HepG2 (cell line): Measurements from ENCODE around the gene TSC1. TPM values are rescaled to one million over a fixed set of nuclear protein-coding genes. Genes with fewer than 3 reads are reported as not detected.

Experiments
- BRCA1 ChIP-seq: sonication (generic); formaldehyde crosslinking; IDR thresholded peaks from 2 replicates; pipeline ENCODE4 v1.4.0; 2020; ENCODE audit warnings: missing genetic modification reagents
- HES4 ChIP-seq: sonication (generic); formaldehyde crosslinking; IDR thresholded peaks from 2 replicates; pipeline ENCODE4 v1.9.0; 2021; ENCODE audit warnings: mild to moderate bottlenecking, missing genetic modification reagents, borderline replicate concordance
- HNRNPLL ChIP-seq: fragments of 200-400 bp; formaldehyde crosslinking; IDR thresholded peaks from 2 replicates; pipeline ENCODE4 v1.6.1; 2017; ENCODE audit warnings: mild to moderate bottlenecking, low read depth, low read length; ENCODE audit not compliant: poor library complexity, severe bottlenecking
- IKZF1 ChIP-seq: fragments of 450-650 bp; IDR thresholded peaks from 2 replicates; pipeline ENCODE4 v1.7.1; 2016
- ZFP37 ChIP-seq: sonication (generic); formaldehyde crosslinking; IDR thresholded peaks from 2 replicates; pipeline ENCODE4 v1.4.0; 2020; ENCODE audit warnings: missing genetic modification reagents, borderline replicate concordance
- ZNF432 ChIP-seq: sonication (generic); formaldehyde crosslinking; IDR thresholded peaks from 2 replicates; pipeline ENCODE4 v1.5.0; 2020; ENCODE audit warnings: missing genetic modification reagents, mild to moderate bottlenecking, borderline replicate concordance
- polyA plus RNA-seq, 8 experiments: library from polyadenylated mRNA; depleted of rRNA in 3 of 8; stranded (reverse) in 7 of 8; unstranded in 1 of 8; fragments of >200 nt; fragmentation: Illumina TruSeq in 4 of 8; extraction: Trizol in 4 of 8; gene quantifications; 2 replicates each; pipeline versions ENCODE4 v1.2.1 to v1.2.3, GENCODE V29; 2011 to 2016; ENCODE audit warnings: low read depth in 4 of 8, missing spikeins in 1 of 8, mixed read lengths in 1 of 8; ENCODE audit not compliant: insufficient read depth in 1 of 8
- total RNA-seq, 5 experiments: library from RNA; depleted of rRNA; stranded (reverse); fragments of >200 nt; fragmentation: Illumina TruSeq; extraction: Trizol; gene quantifications; 2 replicates each; pipeline ENCODE4 v1.2.3, GENCODE V29; 2016; ENCODE audit warnings: low read depth in 1 of 5
- TF ChIP-seq, protein P1 (sequence below): sonication (generic); formaldehyde crosslinking; IDR thresholded peaks from 2 replicates; pipeline ENCODE4 v1.5.1; 2020; ENCODE audit warnings: mild to moderate bottlenecking, missing genetic modification reagents, borderline replicate concordance
- TF ChIP-seq, protein P2 (sequence below), 2 experiments: sonication (generic) in 1 of 2; formaldehyde crosslinking in 1 of 2; IDR thresholded peaks; 2 replicates each; pipeline versions ENCODE4 v1.4.0 to v1.6.1; 2016 to 2020; ENCODE audit warnings: borderline replicate concordance in 1 of 2, low read depth in 1 of 2, mild to moderate bottlenecking in 1 of 2, missing genetic modification reagents in 1 of 2

Gene TSC1
- total and polyA plus RNA-seq, 2 of the 13 experiments (the other 11 are each of a cell fraction or from before 2014, with no cell fraction given), result 31.6 to 66.1 TPM

DNA sequence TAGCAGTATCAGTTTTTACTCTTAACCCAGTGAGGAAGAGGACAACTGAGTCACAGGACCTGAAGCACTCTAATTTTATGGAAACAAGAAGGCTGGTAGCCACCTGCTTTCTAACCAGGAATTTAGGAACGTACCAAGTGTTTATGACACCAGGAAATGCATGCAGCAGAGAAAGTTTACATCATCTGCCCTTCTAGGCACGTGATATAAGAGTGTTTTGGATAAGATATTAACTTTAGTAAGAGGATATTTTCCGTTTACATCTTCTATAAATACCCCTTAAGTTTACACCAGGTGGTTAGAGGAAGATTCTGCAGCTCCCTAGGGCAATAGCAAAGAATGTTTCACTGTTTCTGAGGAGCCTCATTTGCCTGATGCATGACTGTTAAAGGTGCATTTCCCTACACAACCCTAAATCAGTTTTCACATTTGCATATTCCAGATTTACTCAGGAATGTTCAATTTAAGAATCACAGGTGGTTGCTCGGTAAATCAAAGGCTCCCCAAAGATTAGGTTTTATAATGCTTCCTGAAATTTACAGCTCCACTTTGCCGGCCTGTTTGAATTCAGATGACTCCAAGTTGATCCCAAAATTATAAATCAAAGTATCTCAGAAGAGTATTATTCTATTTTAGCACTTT is 1.8 kb downstream of the TSC1 start (continued):
- TF ChIP-seq, protein P1, sequence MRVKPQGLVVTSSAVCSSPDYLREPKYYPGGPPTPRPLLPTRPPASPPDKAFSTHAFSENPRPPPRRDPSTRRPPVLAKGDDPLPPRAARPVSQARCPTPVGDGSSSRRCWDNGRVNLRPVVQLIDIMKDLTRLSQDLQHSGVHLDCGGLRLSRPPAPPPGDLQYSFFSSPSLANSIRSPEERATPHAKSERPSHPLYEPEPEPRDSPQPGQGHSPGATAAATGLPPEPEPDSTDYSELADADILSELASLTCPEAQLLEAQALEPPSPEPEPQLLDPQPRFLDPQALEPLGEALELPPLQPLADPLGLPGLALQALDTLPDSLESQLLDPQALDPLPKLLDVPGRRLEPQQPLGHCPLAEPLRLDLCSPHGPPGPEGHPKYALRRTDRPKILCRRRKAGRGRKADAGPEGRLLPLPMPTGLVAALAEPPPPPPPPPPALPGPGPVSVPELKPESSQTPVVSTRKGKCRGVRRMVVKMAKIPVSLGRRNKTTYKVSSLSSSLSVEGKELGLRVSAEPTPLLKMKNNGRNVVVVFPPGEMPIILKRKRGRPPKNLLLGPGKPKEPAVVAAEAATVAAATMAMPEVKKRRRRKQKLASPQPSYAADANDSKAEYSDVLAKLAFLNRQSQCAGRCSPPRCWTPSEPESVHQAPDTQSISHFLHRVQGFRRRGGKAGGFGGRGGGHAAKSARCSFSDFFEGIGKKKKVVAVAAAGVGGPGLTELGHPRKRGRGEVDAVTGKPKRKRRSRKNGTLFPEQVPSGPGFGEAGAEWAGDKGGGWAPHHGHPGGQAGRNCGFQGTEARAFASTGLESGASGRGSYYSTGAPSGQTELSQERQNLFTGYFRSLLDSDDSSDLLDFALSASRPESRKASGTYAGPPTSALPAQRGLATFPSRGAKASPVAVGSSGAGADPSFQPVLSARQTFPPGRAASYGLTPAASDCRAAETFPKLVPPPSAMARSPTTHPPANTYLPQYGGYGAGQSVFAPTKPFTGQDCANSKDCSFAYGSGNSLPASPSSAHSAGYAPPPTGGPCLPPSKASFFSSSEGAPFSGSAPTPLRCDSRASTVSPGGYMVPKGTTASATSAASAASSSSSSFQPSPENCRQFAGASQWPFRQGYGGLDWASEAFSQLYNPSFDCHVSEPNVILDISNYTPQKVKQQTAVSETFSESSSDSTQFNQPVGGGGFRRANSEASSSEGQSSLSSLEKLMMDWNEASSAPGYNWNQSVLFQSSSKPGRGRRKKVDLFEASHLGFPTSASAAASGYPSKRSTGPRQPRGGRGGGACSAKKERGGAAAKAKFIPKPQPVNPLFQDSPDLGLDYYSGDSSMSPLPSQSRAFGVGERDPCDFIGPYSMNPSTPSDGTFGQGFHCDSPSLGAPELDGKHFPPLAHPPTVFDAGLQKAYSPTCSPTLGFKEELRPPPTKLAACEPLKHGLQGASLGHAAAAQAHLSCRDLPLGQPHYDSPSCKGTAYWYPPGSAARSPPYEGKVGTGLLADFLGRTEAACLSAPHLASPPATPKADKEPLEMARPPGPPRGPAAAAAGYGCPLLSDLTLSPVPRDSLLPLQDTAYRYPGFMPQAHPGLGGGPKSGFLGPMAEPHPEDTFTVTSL (CRISPR knock-in tag), result no peak
- TF ChIP-seq IKZF1 (no peak), ZNF432 (CRISPR knock-in tag) (no peak), ZFP37 (CRISPR knock-in tag) (no peak), HES4 (CRISPR knock-in tag) (no peak), HNRNPLL (no peak), BRCA1 (CRISPR knock-in tag) (no peak)
- TF ChIP-seq, protein P2, sequence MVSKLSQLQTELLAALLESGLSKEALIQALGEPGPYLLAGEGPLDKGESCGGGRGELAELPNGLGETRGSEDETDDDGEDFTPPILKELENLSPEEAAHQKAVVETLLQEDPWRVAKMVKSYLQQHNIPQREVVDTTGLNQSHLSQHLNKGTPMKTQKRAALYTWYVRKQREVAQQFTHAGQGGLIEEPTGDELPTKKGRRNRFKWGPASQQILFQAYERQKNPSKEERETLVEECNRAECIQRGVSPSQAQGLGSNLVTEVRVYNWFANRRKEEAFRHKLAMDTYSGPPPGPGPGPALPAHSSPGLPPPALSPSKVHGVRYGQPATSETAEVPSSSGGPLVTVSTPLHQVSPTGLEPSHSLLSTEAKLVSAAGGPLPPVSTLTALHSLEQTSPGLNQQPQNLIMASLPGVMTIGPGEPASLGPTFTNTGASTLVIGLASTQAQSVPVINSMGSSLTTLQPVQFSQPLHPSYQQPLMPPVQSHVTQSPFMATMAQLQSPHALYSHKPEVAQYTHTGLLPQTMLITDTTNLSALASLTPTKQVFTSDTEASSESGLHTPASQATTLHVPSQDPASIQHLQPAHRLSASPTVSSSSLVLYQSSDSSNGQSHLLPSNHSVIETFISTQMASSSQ (IDR thresholded peaks at IDR 0.05; ENCODE audit: low read depth), result no peak
- TF ChIP-seq, protein P2 (CRISPR knock-in tag; IDR thresholded peaks at IDR 0.05; ENCODE audit: borderline replicate concordance), result no peak
